GM23248 (cell line): ENCODE data around the gene GREB1.

ENCODE experiments used
- EZH2 ChIP-seq: fragments of 200-600 bp; sonication (generic); IDR thresholded peaks from 2 replicates; pipeline ENCODE4 v1.6.1; 2018; ENCODE audit warnings: antibody characterized with exemption, mild to moderate bottlenecking; ENCODE audit not compliant: insufficient read depth, poor library complexity, severe bottlenecking
- EZH2phosphoT487 ChIP-seq: fragments of 200-600 bp; sonication (generic); IDR thresholded peaks from 2 replicates; pipeline ENCODE4 v1.6.1; 2018; ENCODE audit warnings: antibody characterized with exemption, moderate library complexity, mild to moderate bottlenecking, low read depth; ENCODE audit not compliant: insufficient read depth

DNA sequence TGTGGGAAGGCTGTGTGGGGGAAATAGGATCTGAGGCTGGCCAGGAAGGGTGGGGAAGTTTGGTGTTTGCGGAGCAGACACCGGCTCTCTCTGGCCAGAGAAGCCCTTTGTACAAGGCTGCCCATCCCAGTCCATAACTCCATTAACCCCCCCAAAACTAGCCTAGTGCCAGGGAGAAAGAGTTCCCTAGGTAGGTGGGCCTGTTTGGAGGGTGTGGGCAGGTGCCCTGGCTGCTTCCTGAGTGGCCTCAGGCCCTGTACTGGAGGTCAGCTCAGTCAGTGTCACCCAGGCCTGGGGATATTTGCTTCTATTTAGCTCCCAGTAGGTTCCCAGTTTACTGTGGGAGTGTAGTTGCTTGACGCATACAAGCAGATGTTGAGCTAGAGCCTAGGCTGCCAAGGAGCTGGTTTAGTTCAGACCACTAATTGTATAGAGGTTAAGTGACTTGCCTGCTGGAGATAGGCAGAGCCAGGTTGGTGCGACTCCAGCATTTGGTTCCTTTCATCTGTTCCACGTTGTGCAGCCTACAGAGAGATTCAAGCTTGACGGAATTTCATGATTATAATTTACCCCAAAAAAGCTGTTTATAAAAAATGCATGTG, 2.9 kb upstream of the GREB1 start:
- TF ChIP-seq EZH2 (no peak), EZH2phosphoT487 (no peak)
